GM18507 (cell line): ENCODE results near the gene C2orf92.
"Not testable (repeated sequence)": the region's sequence is repeated elsewhere in the genome, so short reads cannot be mapped to it uniquely, and the experiment has no call there.

Experiments used
- DNase-seq: peaks from one replicate; pipeline ENCODE4 v3.0.0; 2011; ENCODE audit warnings: low read depth; ENCODE audit not compliant: insufficient read length; ENCODE audit errors: extremely low spot score
- FAIRE-seq: peaks from 2 replicates; lab custom pipeline; 2011; peaks lifted over from hg19 to GRCh38; lab: Jason Lieb, UNC

The C2orf92 gene

GRCh38 chr2:97711394-97711711 is 41.8 kb downstream of the C2orf92 start:
- no peak for FAIRE-seq
- DNase-seq = no peak

GRCh38 chr2:97712175-97712574 is 42.7 kb downstream of the C2orf92 start:
- DNase-seq, FAIRE-seq: not testable (repeated sequence)

GRCh38 chr2:97712693-97713295 is 43.3 kb downstream of the C2orf92 start:
- DNase-seq = no peak
- no peak for FAIRE-seq

GRCh38 chr2:97713296-97714083 is 44.0 kb downstream of the C2orf92 start, which contains the start of gene ZAP70:
TSS of gene ZAP70 (plus strand) at chr2:97713576. CDS start at chr2:97724037, 10,461 bp downstream.
- no peak for FAIRE-seq
- no peak for DNase-seq

GRCh38 chr2:97714084-97714949 is 44.8 kb downstream of the C2orf92 start:
- DNase-seq (no peak), FAIRE-seq (no peak)

- DNase-seq (no peak), FAIRE-seq (no peak)
Measured at GRCh38 chr2:97714950-97715652, 45.6 kb downstream of the C2orf92 start.

GRCh38 chr2:97715951-97716694 is 46.6 kb downstream of the C2orf92 start:
- no peak for FAIRE-seq
- no peak for DNase-seq

- no peak for FAIRE-seq
- no peak for DNase-seq
Measured at GRCh38 chr2:97716695-97717612, 47.4 kb downstream of the C2orf92 start.

GRCh38 chr2:97717613-97717995 is 48.1 kb downstream of the C2orf92 start:
- no peak for DNase-seq
- FAIRE-seq = no peak

GRCh38 chr2:97718051-97718882 is 48.8 kb downstream of the C2orf92 start:
- FAIRE-seq (peak; percentile 91), DNase-seq (peak; percentile 60)

GRCh38 chr2:97718942-97719341 is 49.4 kb downstream of the C2orf92 start:
- FAIRE-seq = no peak

GRCh38 chr2:97719362-97720155 is 50.0 kb downstream of the C2orf92 start:
- FAIRE-seq = no peak
- DNase-seq = no peak

More at GRCh38 chr2:97718942-97719341, 49.4 kb downstream of the C2orf92 start:
- no peak for DNase-seq

GRCh38 chr2:97720746-97721145 is 51.2 kb downstream of the C2orf92 start:
- no peak for DNase-seq

GRCh38 chr2:97722227-97722626 is 52.7 kb downstream of the C2orf92 start:
- FAIRE-seq (no peak), DNase-seq (no peak)

More at GRCh38 chr2:97720746-97721145, 51.2 kb downstream of the C2orf92 start:
- FAIRE-seq = no peak

- no peak for FAIRE-seq
Measured at GRCh38 chr2:97723156-97724072, 53.9 kb downstream of the C2orf92 start.

More at GRCh38 chr2:97723156-97724072, 53.9 kb downstream of the C2orf92 start:
- no peak for DNase-seq
